ENCODE data around the gene RTN4R.

DNA sequence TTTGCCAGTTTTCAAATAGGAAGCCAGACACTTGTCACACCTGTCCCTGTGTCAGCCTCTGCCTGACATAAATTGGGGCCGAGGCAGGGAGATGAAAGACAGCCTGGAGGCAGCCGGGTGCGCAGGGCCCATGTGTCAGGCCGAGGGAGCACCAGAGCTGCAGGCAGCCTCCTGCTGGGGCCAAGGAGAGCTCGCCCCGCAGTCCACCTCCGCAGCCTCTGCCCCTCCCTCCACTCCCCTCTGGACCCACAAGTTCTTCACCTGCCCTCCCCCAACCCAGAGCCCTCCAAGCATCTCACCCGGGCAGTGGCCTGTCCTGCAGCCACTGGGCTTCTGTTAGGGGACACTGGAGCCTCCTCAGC lies 8.8 kb downstream of the RTN4R start:
- TF ChIP-seq, protein P1, sequence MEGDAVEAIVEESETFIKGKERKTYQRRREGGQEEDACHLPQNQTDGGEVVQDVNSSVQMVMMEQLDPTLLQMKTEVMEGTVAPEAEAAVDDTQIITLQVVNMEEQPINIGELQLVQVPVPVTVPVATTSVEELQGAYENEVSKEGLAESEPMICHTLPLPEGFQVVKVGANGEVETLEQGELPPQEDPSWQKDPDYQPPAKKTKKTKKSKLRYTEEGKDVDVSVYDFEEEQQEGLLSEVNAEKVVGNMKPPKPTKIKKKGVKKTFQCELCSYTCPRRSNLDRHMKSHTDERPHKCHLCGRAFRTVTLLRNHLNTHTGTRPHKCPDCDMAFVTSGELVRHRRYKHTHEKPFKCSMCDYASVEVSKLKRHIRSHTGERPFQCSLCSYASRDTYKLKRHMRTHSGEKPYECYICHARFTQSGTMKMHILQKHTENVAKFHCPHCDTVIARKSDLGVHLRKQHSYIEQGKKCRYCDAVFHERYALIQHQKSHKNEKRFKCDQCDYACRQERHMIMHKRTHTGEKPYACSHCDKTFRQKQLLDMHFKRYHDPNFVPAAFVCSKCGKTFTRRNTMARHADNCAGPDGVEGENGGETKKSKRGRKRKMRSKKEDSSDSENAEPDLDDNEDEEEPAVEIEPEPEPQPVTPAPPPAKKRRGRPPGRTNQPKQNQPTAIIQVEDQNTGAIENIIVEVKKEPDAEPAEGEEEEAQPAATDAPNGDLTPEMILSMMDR (conservative IDR thresholded peaks at IDR 0.05; ENCODE audit: low read depth, low read length): no peak
- no peak for TF ChIP-seq EZH2 (IDR thresholded peaks at IDR 0.05; ENCODE audit: borderline replicate concordance, low read depth, low read length, poor library complexity, severe bottlenecking)

Data from A673 (cell line).